Activated naive CD8-positive, alpha-beta T cell treated with anti-CD3 and anti-CD28 coated beads, Interleukin-2, amount 10 ng/mL, durations not matched to agents 7 days and 5 days (primary cell): ENCODE data around the gene ELP1. TPM values are rescaled to one million over a fixed set of nuclear protein-coding genes. Genes with fewer than 3 reads are reported as not detected.
"Not testable (repeated sequence)": the region's sequence is repeated elsewhere in the genome, so short reads cannot be mapped to it uniquely, and the experiment has no call there.

Source experiments
- ATAC-seq: fragments of 150-1000 bp; cut with Tn5 transposase; one replicate; pipeline ENCODE4 v1.10.0; 2021; ENCODE audit warnings: low read depth, moderate library complexity
- POLR2A ChIA-PET: fragments of 350-600 bp; sonication (Branson Sonifier 250); formaldehyde crosslinking; loops from one replicate; lab custom pipeline; 2021; ENCODE audit warnings: antibody characterized with exemption; lab: Charles Lee
- DNase-seq: peaks from one replicate; pipeline ENCODE4 v3.0.0; 2021
- H3K27ac Mint-ChIP-seq: one replicate; pipeline ENCODE4 v1.8.0; 2022; ENCODE audit warnings: mild to moderate bottlenecking, mixed read lengths
- H3K27me3 Mint-ChIP-seq: one replicate; pipeline ENCODE4 v1.8.0; 2022; ENCODE audit warnings: mild to moderate bottlenecking, moderate library complexity, mixed read lengths
- H3K36me3 Mint-ChIP-seq: one replicate; pipeline ENCODE4 v1.8.0; 2021; ENCODE audit warnings: mild to moderate bottlenecking, mixed read lengths
- H3K4me1 Mint-ChIP-seq: one replicate; pipeline ENCODE4 v1.8.0; 2021; ENCODE audit warnings: mixed read lengths
- H3K4me3 Mint-ChIP-seq: one replicate; pipeline ENCODE4 v1.8.0; 2022; ENCODE audit warnings: mild to moderate bottlenecking, moderate library complexity, mixed read lengths
- H3K9me3 Mint-ChIP-seq: one replicate; pipeline ENCODE4 v1.8.0; 2021; ENCODE audit warnings: mixed read lengths
- total RNA-seq, 2 experiments: library from RNA; stranded (reverse); gene quantifications; one replicate each; pipeline ENCODE4 v1.2.3, GENCODE V29; 2021

Gene ELP1
- total RNA-seq, 2 experiments from 2014 or later: 23.5 to 25.7 TPM

DNA sequence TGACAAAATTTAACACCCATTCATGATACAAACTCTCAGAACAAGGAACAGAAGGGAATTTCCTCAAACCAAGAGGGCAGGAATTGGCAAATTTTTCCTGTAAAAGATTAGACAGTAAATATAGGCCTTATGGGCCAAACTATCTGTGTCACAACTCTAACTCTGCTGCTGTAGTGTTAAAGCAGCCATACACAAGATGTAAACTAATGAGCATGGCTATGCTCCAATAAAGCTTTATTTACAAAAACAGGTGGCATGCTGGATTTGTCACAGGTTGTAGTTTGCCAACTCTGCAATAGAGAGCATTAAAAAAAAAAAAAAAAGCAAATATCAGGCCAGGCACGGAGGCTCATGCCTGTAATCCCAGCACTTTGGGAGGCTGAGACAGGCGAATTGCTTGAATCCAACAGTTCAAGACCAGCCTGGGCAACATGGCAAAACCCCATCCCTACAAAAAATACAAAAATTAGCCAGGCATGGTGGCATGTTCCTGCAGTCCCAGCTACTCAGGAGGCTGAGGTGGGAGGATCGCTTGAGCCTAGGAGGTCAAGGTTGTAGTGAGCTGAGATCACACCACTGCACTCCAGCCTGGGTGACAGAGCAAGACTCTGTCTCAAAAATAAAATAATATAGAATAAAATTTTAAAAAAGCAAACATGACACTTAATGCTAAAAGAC lies 47.2 kb downstream of the ELP1 start:
- H3K36me3 Mint-ChIP-seq: peaks cover 28% of the 10 kb centered on the region
- ATAC-seq, H3K4me1 Mint-ChIP-seq, H3K27ac Mint-ChIP-seq, DNase-seq, H3K9me3 Mint-ChIP-seq, H3K4me3 Mint-ChIP-seq, POLR2A ChIA-PET, H3K27me3 Mint-ChIP-seq: not testable (repeated sequence)

DNA sequence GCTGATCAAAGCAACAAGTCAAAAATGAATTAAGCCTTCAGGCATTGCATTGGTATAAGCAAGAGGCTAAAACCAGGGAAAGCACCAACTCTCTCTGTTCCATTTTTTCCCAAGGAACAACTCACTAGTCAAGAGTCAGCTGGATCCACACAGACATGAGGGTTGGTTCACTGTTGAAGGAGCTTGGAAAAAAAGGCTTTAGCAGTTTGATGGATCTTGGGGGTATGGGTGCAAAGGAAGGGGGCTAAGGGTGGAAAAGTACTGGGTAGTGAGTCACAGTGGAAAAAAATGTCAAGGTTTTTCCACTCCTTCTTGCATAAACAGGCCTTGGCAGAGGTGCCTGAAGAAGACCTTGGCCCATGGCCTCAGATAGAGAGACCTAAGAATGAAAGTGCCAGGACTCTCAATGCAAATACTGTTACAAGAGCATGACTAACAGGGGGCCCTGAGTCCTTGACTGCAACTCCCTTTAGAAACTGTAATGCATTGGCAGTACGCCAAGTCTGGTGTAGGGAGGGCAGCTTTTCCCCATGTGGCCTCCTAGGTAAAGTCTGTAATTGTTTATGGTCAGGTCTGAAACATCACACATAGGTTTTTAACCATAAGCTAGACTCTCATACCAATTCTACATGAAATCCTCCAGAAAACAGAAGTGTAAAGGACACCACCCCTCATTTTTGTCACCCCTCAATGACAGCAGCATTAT lies 48.1 kb downstream of the ELP1 start:
- DNase-seq (no peak), ATAC-seq (peak; percentile 22)
- H3K36me3 Mint-ChIP-seq: peaks cover 26% of the 10 kb centered on the region
- POLR2A ChIA-PET: no interaction called here
- H3K27me3 Mint-ChIP-seq: no peaks in the 10 kb centered on the region
- H3K27ac Mint-ChIP-seq: no peak overlapping the region
- H3K4me3 Mint-ChIP-seq: no peak overlapping the region
- peaks cover 7% of the 10 kb centered on the region for H3K4me1 Mint-ChIP-seq
- peaks cover 2% of the 10 kb centered on the region for H3K9me3 Mint-ChIP-seq

DNA sequence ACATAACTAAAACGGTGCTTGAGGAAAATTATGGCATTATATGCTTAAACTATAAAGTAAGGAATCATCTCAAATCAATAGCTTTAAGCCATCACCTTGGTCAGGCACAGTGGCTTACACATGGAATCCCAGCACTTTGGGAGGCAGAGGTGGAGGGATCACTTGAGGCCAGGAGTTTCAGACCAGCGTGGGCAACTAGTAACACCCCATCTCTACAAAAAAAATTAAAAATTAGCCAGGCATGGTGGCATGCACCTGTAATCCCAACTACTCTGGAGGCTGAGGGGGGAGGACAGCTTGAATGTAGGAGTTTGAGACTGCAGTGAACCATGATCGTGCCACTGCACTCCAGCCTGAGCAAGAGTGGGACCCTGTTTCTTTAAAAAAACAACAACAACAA lies 49.2 kb downstream of the ELP1 start:
- peaks cover 7% of the 10 kb centered on the region for H3K4me1 Mint-ChIP-seq
- DNase-seq (no peak), ATAC-seq (no peak)
- POLR2A ChIA-PET: no interaction called here
- H3K4me3 Mint-ChIP-seq: no peak overlapping the region
- peaks cover 25% of the 10 kb centered on the region for H3K36me3 Mint-ChIP-seq
- H3K9me3 Mint-ChIP-seq: peaks cover 2% of the 10 kb centered on the region
- no peaks in the 10 kb centered on the region for H3K27me3 Mint-ChIP-seq
- H3K27ac Mint-ChIP-seq: no peak overlapping the region

DNA sequence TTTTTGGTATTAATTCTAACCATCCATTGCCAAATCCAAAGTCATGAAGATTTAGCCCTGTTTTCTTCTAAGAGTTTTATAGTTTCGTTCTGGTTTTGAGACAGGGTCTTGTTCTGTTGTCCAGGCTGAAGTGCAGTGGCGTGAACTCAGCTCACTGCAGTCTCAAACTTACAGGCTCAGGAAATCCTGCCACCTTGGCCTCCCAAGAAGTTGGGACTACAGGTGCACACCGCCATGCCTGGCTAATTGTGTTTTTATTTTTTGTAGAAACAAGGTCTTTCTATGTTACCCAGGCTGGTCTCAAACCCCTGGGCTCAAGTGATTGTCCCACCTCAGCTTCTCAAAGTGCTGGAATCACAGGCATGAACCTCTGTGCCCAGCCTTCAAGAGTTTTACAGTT lies 50.8 kb downstream of the ELP1 start:
- peaks cover 2% of the 10 kb centered on the region for H3K9me3 Mint-ChIP-seq
- DNase-seq (no peak), ATAC-seq (no peak)
- H3K27me3 Mint-ChIP-seq: no peaks in the 10 kb centered on the region
- POLR2A ChIA-PET: interaction anchor here (0.7 kb wide), 1 partner anchor 424 kb away, joined by 4 read pairs; no protein-coding TSS in a partner anchor
- H3K4me1 Mint-ChIP-seq: peaks cover 7% of the 10 kb centered on the region
- no peak overlapping the region for H3K27ac Mint-ChIP-seq
- peaks cover 28% of the 10 kb centered on the region for H3K36me3 Mint-ChIP-seq
- H3K4me3 Mint-ChIP-seq: no peak overlapping the region

DNA sequence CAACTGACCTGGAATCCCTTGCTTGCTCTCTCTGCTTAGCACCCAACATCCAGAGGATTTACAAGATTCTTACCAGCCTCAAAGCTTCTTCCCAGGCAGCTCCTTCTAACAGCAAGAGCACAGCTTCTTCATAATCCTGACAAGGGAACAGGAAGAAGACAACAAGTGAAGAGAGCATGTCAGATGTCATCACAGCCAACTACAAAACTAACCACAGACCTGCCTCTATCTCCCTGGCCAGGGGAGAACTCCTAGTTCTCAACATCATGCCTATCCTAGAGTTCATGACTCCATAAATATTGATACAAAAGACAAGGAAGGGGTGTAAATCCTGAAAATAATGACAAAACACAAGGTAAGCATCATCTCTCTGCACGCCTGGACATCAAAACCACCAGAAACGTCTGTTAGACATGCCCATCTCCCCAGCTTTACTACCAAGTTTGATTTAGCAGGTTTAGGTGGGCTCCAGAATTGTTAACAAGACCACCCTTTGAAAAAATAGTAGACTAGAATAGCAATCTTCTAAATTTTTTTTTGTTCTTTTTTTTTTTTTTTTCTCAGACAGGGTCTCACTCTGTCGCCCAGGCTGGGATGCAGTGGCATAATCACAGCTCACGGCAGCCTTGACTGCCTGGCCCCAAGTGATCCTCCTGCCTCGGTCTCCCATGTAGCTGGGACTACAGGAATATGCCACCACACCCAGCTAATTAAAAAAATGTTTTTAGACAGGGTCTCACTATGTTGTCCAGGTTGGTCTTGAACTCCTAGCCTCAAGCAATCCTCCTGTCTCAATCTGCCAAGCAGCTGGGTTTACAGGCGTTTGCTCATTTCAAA lies 51.7 kb downstream of the ELP1 start:
- Mint-ChIP-seq H3K27me3 (no peaks in the 10 kb centered on the region), H3K36me3 (peaks cover 29% of the 10 kb centered on the region), H3K4me3 (no peak overlapping the region), H3K4me1 (peaks cover 7% of the 10 kb centered on the region), H3K9me3 (peaks cover 2% of the 10 kb centered on the region), H3K27ac (no peak overlapping the region)
- DNase-seq (no peak), ATAC-seq (no peak)
- POLR2A ChIA-PET: no interaction called here

DNA sequence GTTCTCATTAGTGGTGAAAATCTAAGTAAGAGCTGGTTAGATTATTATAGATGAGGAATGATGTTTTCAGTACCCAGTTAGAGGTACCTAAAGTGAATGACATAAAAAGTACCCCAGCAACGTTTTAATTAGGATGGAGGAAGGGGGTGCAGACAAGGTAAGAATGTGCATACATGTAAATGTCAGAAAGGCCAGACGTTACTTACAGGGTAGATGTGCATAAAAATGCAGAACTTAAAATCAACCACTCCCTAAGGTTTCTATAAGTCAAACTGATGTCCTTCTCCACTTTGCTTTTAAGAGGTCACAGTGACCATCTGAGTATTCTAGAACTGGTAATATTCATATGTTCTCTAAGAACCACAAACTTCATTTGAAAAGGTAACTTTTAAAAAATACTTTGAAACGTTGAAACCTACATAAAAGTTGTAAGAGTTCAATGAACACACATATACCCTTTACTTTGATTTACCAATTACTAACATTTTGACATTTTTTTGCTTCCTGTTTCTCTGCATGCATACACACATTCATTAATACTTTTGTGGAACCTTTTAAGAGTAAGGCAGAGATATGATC lies 53.1 kb downstream of the ELP1 start:
- H3K36me3 Mint-ChIP-seq: peaks cover 25% of the 10 kb centered on the region
- H3K27me3 Mint-ChIP-seq: no peaks in the 10 kb centered on the region
- peaks cover 2% of the 10 kb centered on the region for H3K9me3 Mint-ChIP-seq
- peaks cover 4% of the 10 kb centered on the region for H3K4me1 Mint-ChIP-seq
- H3K4me3 Mint-ChIP-seq: no peak overlapping the region
- no peak overlapping the region for H3K27ac Mint-ChIP-seq
- POLR2A ChIA-PET: no interaction called here
- no peak for ATAC-seq
- DNase-seq: no peak

DNA sequence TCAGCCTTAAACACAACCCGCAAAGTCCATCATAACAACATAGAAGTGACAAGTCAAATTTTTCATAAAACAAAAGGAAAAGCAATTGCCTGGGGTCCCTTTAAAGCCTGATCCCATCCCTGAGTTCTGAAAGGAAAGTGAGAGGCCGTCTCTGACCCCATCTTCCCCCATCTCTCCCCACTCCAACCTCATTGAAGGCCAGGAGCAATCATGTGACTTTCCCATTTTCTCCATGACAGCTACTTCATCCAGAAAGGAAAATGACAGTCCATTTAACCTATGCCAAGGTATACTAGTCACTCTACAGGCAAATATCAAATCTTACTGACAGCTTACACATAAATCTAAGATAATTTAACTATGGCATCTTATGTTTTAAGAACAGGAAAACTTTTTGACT lies 56.4 kb downstream of the ELP1 start:
- Mint-ChIP-seq H3K27me3 (no peaks in the 10 kb centered on the region), H3K4me3 (no peak overlapping the region), H3K36me3 (peaks cover 33% of the 10 kb centered on the region), H3K4me1 (no peaks in the 10 kb centered on the region), H3K27ac (no peak overlapping the region), H3K9me3 (no peaks in the 10 kb centered on the region)
- POLR2A ChIA-PET: no interaction called here
- ATAC-seq: no peak
- no peak for DNase-seq

DNA sequence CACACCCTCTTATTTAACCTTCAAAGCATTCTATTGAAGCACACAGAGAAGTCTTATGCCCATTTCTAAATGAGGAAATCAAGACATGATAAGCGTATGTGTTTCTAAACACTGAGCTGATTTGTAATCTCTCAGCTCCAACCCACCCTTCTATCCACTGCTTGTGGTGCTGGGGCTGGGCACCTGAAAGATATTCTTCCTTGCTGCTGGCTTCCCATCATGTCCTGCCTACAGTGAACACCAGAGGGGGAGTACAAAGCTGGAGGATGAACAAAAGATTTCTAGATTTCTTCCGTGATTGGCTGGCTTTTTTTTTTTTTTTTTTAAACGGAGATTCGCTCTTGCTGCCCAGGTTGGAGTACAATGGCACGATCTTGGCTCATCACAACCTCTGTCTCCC lies 57.5 kb downstream of the ELP1 start:
- ATAC-seq (no peak), DNase-seq (no peak)
- no peaks in the 10 kb centered on the region for H3K4me1 Mint-ChIP-seq
- H3K27ac Mint-ChIP-seq: no peak overlapping the region
- POLR2A ChIA-PET: no interaction called here
- no peak overlapping the region for H3K4me3 Mint-ChIP-seq
- peaks cover 42% of the 10 kb centered on the region for H3K36me3 Mint-ChIP-seq
- H3K9me3 Mint-ChIP-seq: no peaks in the 10 kb centered on the region
- H3K27me3 Mint-ChIP-seq: no peaks in the 10 kb centered on the region

DNA sequence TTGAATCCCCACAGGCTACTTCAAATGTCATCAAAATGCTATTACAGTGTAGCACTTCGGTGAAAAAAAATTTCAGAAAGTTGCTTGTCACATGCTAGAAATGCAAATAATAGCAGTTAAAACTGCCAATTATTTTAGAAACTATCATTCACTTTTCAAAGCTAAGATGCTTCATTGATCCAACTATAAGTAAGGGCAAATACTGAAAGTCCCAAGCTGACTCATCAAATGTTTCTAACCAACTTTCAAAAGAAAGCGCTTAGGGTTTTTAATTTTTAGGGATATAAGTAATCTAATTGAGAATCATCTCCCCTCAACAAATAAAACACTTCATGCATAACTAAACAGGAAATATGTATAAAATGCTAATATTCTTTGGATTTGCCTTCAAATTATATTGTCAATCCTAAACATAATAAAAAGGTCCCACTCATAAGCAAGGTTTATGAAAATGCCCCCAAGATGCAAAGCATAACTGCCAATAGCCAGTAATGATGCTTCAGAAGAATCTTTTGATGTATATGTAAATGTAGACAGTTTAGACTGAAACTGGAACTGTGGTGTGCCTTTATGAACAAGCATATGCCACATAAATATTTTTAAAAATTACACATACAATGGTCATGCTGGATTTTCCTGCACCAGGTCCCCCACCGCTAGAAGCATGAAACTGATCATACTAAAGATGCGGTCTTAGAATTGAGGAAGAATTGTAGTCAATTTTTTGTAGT lies 59.7 kb downstream of the ELP1 start:
- peaks cover 45% of the 10 kb centered on the region for H3K36me3 Mint-ChIP-seq
- no peaks in the 10 kb centered on the region for H3K27me3 Mint-ChIP-seq
- no peaks in the 10 kb centered on the region for H3K9me3 Mint-ChIP-seq
- H3K27ac Mint-ChIP-seq: no peak overlapping the region
- ATAC-seq (no peak), DNase-seq (no peak)
- H3K4me1 Mint-ChIP-seq: no peaks in the 10 kb centered on the region
- no peak overlapping the region for H3K4me3 Mint-ChIP-seq
- POLR2A ChIA-PET: no interaction called here

DNA sequence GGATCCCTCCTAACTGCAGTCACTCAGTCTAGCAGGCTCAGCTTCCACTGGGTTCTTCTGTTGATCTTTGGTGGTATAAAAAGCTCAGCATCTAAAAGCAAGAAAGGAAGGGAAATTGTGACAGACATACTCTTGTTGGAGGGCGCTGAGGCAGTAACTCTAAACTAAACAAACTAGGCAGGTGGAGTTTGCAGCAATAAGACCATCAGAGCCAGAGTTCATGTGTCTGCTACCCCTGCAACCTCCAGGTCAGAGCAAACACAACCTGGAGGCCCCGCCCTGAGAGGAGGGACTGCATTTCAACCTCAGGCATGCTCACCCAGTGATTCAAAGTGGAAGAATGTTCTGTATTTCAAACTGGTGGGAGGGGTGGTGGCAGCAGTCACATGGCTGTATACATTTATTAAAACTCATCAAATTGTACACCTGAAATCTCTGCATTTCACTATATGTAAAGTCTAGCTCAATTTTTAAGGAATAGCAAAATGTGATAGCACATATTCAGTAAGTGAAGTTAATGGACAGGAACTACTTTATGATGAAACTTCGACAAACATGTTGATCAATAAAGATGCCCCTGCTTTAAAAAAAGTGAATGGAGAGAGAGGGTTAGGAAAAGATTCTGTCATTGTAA lies 64.7 kb downstream of the ELP1 start:
- Mint-ChIP-seq H3K27me3 (no peaks in the 10 kb centered on the region), H3K4me3 (no peak overlapping the region), H3K4me1 (no peaks in the 10 kb centered on the region), H3K9me3 (no peaks in the 10 kb centered on the region), H3K27ac (no peak overlapping the region), H3K36me3 (peaks cover 33% of the 10 kb centered on the region)
- POLR2A ChIA-PET: interaction anchor here (0.7 kb wide), 1 partner anchor 25 kb away, joined by 3 read pairs; no protein-coding TSS in a partner anchor
- ATAC-seq: no peak
- no peak for DNase-seq

DNA sequence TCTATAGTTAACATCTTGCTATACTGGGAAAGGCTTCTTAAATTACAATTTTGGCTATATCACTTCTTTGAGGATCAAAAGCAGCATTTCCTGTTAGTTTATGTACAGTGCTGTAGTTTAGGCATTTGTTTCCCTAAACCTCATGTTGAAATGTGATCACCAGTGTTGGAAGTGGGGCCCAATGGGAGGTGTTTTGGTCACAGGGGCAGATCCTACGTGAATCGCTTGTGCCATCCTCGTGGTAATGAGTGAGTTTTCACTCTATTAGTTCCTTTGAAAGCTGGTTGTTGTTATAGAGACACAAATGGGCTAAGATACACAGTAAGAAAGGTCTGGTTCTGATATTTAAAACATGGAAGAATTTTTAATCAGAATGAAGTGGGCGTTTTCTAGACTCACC lies 66.1 kb downstream of the ELP1 start:
- H3K4me3 Mint-ChIP-seq: no peak overlapping the region
- H3K27me3 Mint-ChIP-seq: no peaks in the 10 kb centered on the region
- no peak for ATAC-seq
- peaks cover 27% of the 10 kb centered on the region for H3K36me3 Mint-ChIP-seq
- H3K27ac Mint-ChIP-seq: no peak overlapping the region
- POLR2A ChIA-PET: no interaction called here
- H3K4me1 Mint-ChIP-seq: no peaks in the 10 kb centered on the region
- DNase-seq: no peak
- H3K9me3 Mint-ChIP-seq: no peaks in the 10 kb centered on the region

DNA sequence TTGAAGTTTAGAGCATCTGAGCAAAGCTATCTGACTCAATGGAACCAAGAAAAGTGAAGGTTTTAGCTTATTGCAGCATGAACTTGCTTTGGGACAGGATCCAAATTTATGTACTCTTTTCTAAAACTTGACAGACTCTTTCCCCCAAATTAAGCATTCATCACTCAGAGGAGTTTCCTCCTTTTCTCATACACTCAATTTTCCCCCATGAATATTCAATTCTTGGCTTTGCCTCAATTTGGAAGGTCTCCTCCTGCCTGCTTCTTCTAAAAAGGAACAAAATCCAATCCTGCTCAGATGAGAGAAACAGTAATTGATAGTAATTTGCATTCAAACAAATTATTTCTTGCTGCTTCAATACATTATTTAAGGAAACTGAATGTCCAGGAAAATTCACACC lies 66.8 kb downstream of the ELP1 start:
- ATAC-seq (no peak), DNase-seq (no peak)
- POLR2A ChIA-PET: no interaction called here
- Mint-ChIP-seq H3K9me3 (no peaks in the 10 kb centered on the region), H3K27ac (no peak overlapping the region), H3K27me3 (no peaks in the 10 kb centered on the region), H3K36me3 (peaks cover 21% of the 10 kb centered on the region), H3K4me3 (no peak overlapping the region), H3K4me1 (no peaks in the 10 kb centered on the region)
